Stromal cell of bone marrow (primary cell): ENCODE measurements around the gene SEMA3A.

ENCODE experiments used
- DNase-seq: peaks from one replicate; pipeline ENCODE4 v3.0.0-alpha.2; 2012; ENCODE audit warnings: low read depth

The SEMA3A gene

GRCh38 chr7:84111842-84112241 is 82.7 kb downstream of the SEMA3A start:
- DNase-seq, result no peak

DNA sequence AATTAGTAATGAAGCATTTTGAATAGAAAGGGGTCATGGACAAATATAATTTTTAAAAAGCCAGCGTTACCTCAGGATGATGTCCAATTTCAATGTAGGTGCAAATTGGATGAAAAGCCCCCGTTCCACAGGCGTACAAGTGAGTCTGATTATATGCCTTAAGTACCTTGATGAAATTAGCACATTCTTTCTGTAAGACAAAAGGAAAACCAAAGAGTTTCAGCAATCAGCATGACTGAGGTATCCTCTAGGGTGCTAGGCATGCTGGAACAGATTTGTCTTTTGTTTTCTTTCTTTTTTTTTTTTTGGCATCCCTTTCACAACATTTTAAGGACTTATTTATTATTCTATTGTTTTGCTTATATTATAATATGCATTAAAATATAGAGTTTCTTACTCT is 84.2 kb downstream of the SEMA3A start:
- no peak for DNase-seq

DNA sequence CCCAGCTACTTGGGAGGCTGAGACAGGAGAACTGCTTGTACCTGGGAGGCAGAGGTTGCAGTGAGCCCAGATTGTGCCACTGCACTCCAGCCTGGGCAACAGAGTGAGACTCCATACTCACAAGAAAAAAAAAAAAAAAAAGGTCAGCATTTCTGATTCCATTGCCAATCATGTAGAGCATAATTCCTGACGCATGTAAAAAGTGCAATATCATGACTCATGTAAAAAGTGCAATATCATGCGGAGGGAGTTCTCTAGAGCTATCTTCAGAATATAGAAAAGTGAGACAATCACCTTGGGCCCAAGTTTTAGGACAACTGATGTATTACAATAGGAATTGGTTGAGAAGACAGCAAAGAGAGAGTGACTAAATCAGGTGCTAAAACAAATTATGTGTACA is 85.8 kb downstream of the SEMA3A start:
- DNase-seq, result no peak

GRCh38 chr7:84108119-84108518 is 86.5 kb downstream of the SEMA3A start:
- no peak for DNase-seq

DNA sequence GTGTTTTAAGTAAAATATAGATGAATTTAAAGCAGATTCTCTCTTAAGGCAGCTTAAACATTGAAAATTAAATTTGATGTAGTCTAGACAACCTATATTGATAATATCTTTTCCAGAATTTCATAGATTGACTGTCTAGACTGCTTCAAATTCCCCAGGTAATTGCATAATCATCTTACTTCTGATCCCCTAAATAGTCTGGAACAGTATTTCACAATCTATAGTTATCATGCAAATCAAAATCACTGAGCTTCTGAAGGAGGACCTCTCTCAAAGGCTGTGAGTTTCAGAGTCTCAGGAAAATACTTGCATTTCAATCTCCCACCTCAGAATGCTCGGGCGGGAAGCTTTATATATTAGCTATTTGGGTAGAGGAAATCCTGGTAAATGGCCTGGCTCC is 87.3 kb downstream of the SEMA3A start:
- no peak for DNase-seq

GRCh38 chr7:84106291-84106690 is 88.3 kb downstream of the SEMA3A start:
- DNase-seq, result no peak

GRCh38 chr7:84105586-84105985 is 89.0 kb downstream of the SEMA3A start:
- DNase-seq, result peak; percentile 57

DNA sequence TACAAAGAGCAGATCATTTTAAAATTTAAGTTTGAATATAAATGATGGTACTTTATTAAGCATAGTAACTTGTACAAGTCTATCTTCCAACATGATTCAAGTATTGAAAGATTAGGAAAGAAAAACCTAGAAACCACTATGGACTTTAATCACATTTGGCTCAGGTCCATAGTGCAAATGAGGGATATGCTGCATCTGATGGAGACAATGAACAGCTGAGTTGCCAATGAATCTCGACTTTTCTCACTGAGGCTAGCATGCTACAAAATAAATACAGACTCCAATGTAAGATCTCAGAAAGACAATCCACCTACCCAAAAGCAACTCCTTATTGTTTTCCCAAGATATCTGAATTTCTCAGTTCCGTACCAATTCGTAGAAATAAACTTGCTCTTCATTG is 89.8 kb downstream of the SEMA3A start:
- DNase-seq, result no peak

- DNase-seq, result peak; percentile 61
Observed at GRCh38 chr7:84102213-84102612, 92.4 kb downstream of the SEMA3A start.

DNA sequence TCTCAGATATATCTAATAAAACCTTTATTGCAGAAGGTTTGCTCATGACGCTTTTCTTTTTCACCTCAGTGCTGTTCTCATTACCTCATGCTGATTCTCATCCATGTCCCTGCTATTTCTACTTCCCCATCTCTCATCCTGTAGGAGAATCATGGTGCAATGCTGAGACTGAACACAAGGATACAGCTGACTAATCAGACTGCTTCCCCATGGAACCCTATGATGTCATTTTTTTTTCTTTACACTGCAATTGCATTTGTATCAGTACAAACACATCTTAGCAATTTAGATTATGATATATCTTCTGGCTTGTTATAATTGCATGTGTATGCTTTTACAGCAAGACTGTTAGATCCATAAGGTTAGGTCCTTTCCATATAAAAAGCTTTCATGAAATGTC is 93.7 kb downstream of the SEMA3A start:
- DNase-seq, result peak; percentile 20

GRCh38 chr7:84095971-84096370 is 98.6 kb downstream of the SEMA3A start:
- no peak for DNase-seq

- DNase-seq, result no peak
Observed at GRCh38 chr7:84092207-84092606, 102.4 kb downstream of the SEMA3A start.

GRCh38 chr7:84091318-84091717 is 103.3 kb downstream of the SEMA3A start:
- no peak for DNase-seq

DNA sequence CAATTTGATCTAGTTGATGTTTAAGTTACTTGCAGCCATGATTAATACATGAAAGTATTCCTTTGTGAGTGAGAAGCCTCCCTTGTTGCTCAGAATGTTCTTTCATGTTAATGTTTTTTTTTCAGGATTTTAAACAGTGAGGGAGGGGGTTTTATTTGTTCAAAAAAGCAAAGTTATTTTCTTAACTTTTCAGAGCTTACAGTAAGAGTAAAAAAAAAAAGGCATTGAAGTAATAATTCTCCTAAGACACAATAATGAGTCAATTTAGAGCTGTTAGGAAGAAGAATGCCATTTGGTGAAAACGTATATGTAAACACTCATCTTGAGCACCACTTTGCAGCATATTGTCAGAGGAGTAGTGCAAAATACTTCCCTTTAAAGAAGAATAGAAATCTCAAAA is 105.8 kb downstream of the SEMA3A start:
- no peak for DNase-seq

DNA sequence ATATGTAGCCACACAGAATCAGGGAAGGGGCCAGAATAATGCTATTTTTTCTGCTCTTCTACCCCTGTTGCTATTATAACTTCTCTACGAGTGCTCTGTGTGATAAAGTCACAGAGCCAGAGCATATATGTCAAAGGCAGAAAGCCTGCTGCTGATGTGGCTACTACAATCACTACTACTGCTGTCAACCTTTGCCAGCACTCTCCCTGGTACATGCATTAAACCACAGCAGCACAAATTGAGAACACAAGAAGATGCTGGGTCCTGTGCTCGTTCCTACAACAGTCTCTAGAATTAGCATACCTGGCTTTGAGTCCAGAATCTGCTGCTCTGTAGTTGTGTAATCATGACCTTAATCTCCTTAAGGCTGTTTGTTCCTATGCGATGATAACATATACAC is 108.6 kb downstream of the SEMA3A start:
- no peak for DNase-seq

GRCh38 chr7:84085147-84085546 is 109.4 kb downstream of the SEMA3A start:
- DNase-seq, result peak; percentile 13

DNA sequence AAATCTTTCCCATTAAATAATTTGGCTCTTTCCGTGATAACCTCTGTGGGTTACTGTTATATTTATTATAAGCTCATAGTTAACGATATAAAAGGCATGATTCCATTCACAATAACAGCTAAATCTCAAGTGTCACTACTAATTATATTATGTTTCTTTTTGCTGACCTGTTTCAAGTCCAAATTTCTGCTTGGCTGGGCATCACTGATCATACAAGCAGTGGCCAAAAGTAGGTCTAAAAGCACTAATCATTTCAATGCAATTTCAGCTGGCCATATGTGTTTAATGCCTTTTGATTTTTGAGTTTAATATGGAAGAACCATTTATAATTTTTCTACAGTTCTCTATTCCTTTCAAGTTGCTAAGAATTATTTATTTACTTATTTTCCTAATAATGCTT is 110.7 kb downstream of the SEMA3A start:
- no peak for DNase-seq

GRCh38 chr7:84081973-84082522 is 112.5 kb downstream of the SEMA3A start:
- no peak for DNase-seq

GRCh38 chr7:84077336-84077735 is 117.3 kb downstream of the SEMA3A start:
- DNase-seq, result no peak

GRCh38 chr7:84076219-84076618 is 118.4 kb downstream of the SEMA3A start:
- DNase-seq, result no peak

DNA sequence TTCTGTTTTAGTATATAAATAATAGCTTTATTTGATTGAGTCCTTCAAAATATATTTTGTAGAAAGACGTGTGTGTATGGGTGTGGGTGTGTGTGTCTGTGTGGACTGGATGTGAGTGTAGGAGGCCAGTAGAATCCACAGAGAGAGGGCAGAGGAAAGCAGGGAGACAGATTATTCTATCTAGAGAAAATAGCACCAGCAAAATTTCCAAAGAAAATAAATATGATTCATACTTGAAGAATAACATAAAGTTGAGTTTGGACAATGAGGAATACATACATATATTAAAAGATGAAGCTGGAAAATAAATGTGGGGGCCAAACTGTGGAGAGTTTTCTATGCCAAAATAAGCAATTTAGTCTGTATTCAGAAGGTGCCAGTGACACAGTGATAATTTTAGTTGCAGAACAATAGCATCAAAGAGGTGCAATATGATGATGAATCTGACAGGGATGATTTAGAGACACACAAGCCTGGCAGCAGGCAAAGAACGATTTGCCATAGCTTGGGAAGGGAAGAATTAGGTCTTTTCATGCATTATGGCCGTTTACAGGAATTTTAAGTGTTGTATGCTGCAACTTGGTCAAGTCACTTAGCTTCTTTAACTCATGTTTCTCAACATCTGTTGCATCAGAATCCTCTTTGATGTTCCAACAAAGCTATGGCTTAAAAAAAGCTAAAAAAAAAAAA is 121.3 kb downstream of the SEMA3A start:
- peak; percentile 21 for DNase-seq

DNA sequence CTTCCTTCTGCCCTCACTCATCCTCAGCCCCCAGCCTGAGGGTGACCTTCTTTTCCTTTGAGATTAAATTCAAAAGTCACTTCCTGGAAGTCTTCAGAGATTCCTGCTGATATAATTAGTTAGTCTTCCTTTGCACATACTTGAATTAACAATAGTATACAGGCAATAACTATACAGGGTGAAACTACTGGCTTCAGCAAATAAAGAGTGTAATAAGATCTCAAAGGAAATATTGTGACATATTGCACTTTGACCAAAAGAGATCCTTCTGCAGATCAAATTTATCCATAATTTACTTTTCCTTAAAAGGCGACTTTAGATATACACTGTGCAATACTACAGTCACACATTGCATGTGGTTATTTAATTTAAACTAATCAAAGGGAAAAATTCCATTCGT is 123.8 kb downstream of the SEMA3A start:
- DNase-seq, result no peak

DNA sequence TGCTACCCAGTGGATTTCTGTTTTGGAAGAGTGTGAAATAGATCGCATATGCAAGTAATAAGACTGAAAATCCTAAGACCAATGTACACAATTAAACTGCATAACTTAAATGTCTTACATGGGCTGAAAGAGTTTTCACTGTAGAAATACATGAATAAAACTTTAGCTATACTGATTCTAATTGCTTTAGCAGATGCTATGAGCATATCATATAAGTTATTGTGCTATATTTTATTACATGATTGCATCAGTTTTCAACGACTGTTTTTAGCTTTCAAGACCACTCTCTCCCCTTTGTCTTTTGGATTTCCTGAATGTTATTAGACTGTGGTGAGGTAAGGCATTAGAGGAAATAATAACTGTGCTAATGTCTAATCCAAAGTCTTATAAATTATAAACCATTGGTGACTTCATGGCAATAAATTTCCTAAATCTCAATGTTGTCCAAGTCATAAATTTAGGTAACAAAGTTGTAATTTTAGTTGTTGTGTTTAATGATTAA is 124.5 kb downstream of the SEMA3A start:
- DNase-seq, result no peak

- DNase-seq, result no peak
Observed at GRCh38 chr7:84069033-84069432, 125.6 kb downstream of the SEMA3A start.
